Endothelial cell of umbilical vein (primary cell): ENCODE data around the gene FZR1. TPM values are rescaled to one million over a fixed set of nuclear protein-coding genes. Genes with fewer than 3 reads are reported as not detected.

Experiments
- BruUV-seq: library from RNA; stranded (reverse); fragments of 400-500 nt; replicated peaks from 2 replicates; lab custom pipeline; 2021; lab: Mats Ljungman, UMichigan
- CTCF ChIA-PET: fragments of 300-600, 350-600 bp; sonication (Branson Sonifier 250); formaldehyde crosslinking; loops from one replicate; lab custom pipeline; 2021; ENCODE audit warnings: antibody characterized with exemption, inconsistent platforms; lab: Charles Lee
- POLR2A ChIA-PET: fragments of 300-600, 350-600 bp; sonication (Branson Sonifier 250); formaldehyde crosslinking; loops from one replicate; lab custom pipeline; 2021; ENCODE audit warnings: antibody characterized with exemption, inconsistent platforms; lab: Charles Lee
- DNase-seq: peaks from one replicate; pipeline ENCODE4 v3.0.0-alpha.2; 2011; ENCODE audit warnings: low read depth, low spot score
- FAIRE-seq: peaks from 2 replicates; lab custom pipeline; 2011; peaks lifted over from hg19 to GRCh38; lab: Jason Lieb, UNC
- H2AFZ ChIP-seq: 2 replicates; pipeline ENCODE4 v1.6.0; 2012; ENCODE audit warnings: low read depth, low read length, control low read depth, inconsistent platforms
- H3K27ac ChIP-seq: 2 replicates; pipeline ENCODE4 v1.5.1; 2011; ENCODE audit warnings: low read depth, mild to moderate bottlenecking, control low read depth, low read length, moderate library complexity; ENCODE audit not compliant: insufficient read depth
- H3K27me3 ChIP-seq, 2 experiments: 2 replicates each; pipeline versions ENCODE4 v1.6.0 to v1.6.1; 2011; ENCODE audit warnings: low read length in 2 of 2, mixed read lengths in 1 of 2; ENCODE audit not compliant: control insufficient read depth in 2 of 2, insufficient read depth in 2 of 2
- H3K36me3 ChIP-seq, 2 experiments: 2 replicates in 1 of 2; 3 replicates in 1 of 2; pipeline ENCODE4 v1.5.1; 2011; ENCODE audit warnings: low read length in 2 of 2, mild to moderate bottlenecking in 1 of 2, moderate library complexity in 1 of 2; ENCODE audit not compliant: control insufficient read depth in 2 of 2, insufficient read depth in 2 of 2; ENCODE audit errors: extremely low read depth in 1 of 2
- H3K4me1 ChIP-seq: 3 replicates; pipeline ENCODE4 v1.5.1; 2011; ENCODE audit warnings: mild to moderate bottlenecking, low read length; ENCODE audit not compliant: control insufficient read depth, insufficient read depth; ENCODE audit errors: extremely low read depth
- H3K4me2 ChIP-seq: 2 replicates; pipeline ENCODE4 v1.6.1; 2011; ENCODE audit warnings: low read length, control low read depth, mixed read lengths; ENCODE audit not compliant: insufficient read depth
- H3K4me3 ChIP-seq, 3 experiments: fragments of 200-600 bp in 1 of 3; sonication (generic), shearing (Covaris generic) in 1 of 3; replicated peaks in 1 of 3; 2 replicates each; pipeline ENCODE4 v1.5.1; 2011 to 2016; ENCODE audit warnings: control low read depth in 3 of 3, low read length in 3 of 3, mild to moderate bottlenecking in 2 of 3, inconsistent platforms in 1 of 3, low read depth in 1 of 3, moderate library complexity in 1 of 3; ENCODE audit not compliant: insufficient read depth in 1 of 3
- H3K79me2 ChIP-seq: 2 replicates; pipeline ENCODE4 v1.6.0; 2012; ENCODE audit warnings: low read length, inconsistent platforms; ENCODE audit not compliant: control insufficient read depth, insufficient read depth
- H3K9ac ChIP-seq: replicated peaks from 2 replicates; pipeline ENCODE3; 2011; ENCODE audit warnings: low read length, control low read depth; ENCODE audit not compliant: insufficient read depth; ENCODE audit errors: extremely low read depth
- H3K9me1 ChIP-seq: replicated peaks from 3 replicates; pipeline ENCODE4 v1.6.0; 2011; ENCODE audit warnings: mild to moderate bottlenecking, low read length; ENCODE audit not compliant: control insufficient read depth, insufficient read depth; ENCODE audit errors: extremely low read depth
- H3K9me3 ChIP-seq: replicated peaks from 2 replicates; pipeline ENCODE4 v1.5.1; 2012; ENCODE audit warnings: low read length, inconsistent platforms; ENCODE audit not compliant: control insufficient read depth, insufficient read depth
- H4K20me1 ChIP-seq: replicated peaks from 2 replicates; pipeline ENCODE3; 2011; ENCODE audit warnings: mild to moderate bottlenecking, low read length; ENCODE audit not compliant: control insufficient read depth, insufficient read depth; ENCODE audit errors: extremely low read depth
- EZH2 ChIP-seq: IDR thresholded peaks from 2 replicates; pipeline ENCODE4 v1.6.1; 2012; ENCODE audit warnings: borderline replicate concordance, low read depth, mild to moderate bottlenecking, moderate library complexity, low read length, inconsistent platforms; ENCODE audit not compliant: severe bottlenecking
- FOS ChIP-seq: IDR thresholded peaks from 2 replicates; pipeline ENCODE4 v1.6.1; 2011; ENCODE audit warnings: mild to moderate bottlenecking, low read length, moderate library complexity, borderline replicate concordance; ENCODE audit not compliant: insufficient read depth
- GATA2 ChIP-seq: IDR thresholded peaks from 2 replicates; pipeline ENCODE4 v1.7.0; 2011; ENCODE audit warnings: low read depth, mild to moderate bottlenecking, moderate library complexity, mixed read lengths, low read length; ENCODE audit not compliant: insufficient read length, insufficient read depth
- JUN ChIP-seq: IDR thresholded peaks from 2 replicates; pipeline ENCODE4 v1.6.1; 2011; ENCODE audit warnings: borderline replicate concordance, low read depth; ENCODE audit not compliant: insufficient read length, insufficient read depth
- MYC ChIP-seq: IDR thresholded peaks from one replicate; pipeline ENCODE4 v1.6.1; 2011; ENCODE audit warnings: mild to moderate bottlenecking, low read depth, low read length
- POLR2A ChIP-seq: IDR thresholded peaks from 2 replicates; pipeline ENCODE4 v1.6.1; 2012; ENCODE audit warnings: low read depth, mild to moderate bottlenecking, control low read depth, low read length
- POLR2AphosphoS5 ChIP-seq: IDR thresholded peaks from 2 replicates; pipeline ENCODE4 v1.6.1; 2012; ENCODE audit warnings: low read depth, mild to moderate bottlenecking, control low read depth, low read length, moderate library complexity; ENCODE audit not compliant: insufficient read depth
- dilution Hi-C: fragments of 300-500 bp; cut with MboI; formaldehyde crosslinking; loops from one replicate; pipeline ENCODE4 v1.15.0; 2019; ENCODE audit warnings: low sequenced_read_pairs; ENCODE audit not compliant: extremely low pct_ligation_motif_present
- intact Hi-C: fragments of 100-400 bp; cut with micrococcal nuclease; formaldehyde crosslinking; loops from one replicate; pipeline ENCODE4 v1.10.0; 2022
- polyA plus RNA-seq, 4 experiments: library from polyadenylated mRNA; depleted of rRNA in 3 of 4; stranded (reverse) in 3 of 4; unstranded in 1 of 4; fragments of >200 nt; gene quantifications; 2 replicates each; pipeline versions ENCODE4 v1.2.1 to v1.2.3, GENCODE V29; 2011 to 2012; ENCODE audit warnings: missing spikeins in 1 of 4
- total RNA-seq: library from RNA; stranded (reverse); gene quantifications from 2 replicates; pipeline ENCODE4 v1.2.3, GENCODE V29; 2021
- TF ChIP-seq, protein P1 (sequence below), 2 donors: IDR thresholded peaks; 1 replicate in 1 of 2; 2 replicates in 1 of 2; pipeline ENCODE4 v1.5.1; 2011; ENCODE audit warnings: low read length in 2 of 2, mild to moderate bottlenecking in 2 of 2, moderate library complexity in 2 of 2, control low read depth in 1 of 2, inconsistent platforms in 1 of 2, low read depth in 1 of 2; ENCODE audit not compliant: insufficient read depth in 1 of 2; ENCODE audit errors: extremely low read depth in 1 of 2
- TF ChIP-seq, protein P2 (sequence below): IDR thresholded peaks from 2 replicates; pipeline ENCODE4 v1.6.1; 2011; ENCODE audit not compliant: insufficient read depth, insufficient read length

The FZR1 gene
- total and polyA plus RNA-seq, 2 donors (not counting 3 experiments of a cell fraction or from before 2014, with no cell fraction given) = 35.9 to 60.4 TPM

DNA sequence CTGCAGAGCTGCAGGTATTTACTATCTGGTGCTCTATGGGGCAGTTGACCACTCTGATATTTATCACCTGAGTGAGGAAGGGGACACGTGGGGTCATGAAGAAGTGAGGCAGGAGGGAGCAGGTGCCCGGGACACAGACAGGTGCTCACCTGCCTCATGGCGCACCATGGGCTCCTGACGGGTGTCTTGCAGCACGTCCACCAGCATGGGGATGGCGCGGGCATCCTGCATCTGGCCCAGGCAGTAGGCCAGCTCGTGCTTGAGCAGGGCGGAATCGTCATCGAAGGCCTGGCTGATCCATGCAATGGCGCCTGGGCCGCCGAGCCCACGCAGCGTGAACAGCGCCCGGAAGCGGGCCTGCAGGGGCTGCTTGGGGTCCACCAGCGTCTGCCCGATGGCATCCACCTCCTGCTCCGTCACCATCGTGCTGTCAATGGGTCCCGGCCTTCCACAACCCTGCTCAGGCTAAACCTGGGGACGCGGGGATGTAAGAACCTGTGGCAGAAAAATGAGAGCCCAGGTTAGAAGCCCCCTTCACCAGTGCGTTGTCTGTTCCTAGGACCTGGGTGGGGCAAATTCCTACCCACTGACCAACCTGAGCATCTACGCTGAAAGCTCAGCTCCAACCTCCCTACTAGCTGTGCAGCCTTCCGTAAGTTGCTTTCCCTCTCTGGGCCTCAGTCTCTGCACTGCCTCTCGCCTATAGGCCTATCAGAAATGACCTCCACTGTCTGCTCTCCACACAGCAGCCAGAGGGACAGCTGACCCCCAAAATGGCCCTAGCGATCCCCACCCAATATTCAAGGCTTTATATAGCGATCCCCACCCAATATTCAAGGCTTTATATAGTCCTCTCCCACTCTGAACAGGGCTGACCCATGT, 9.5 kb upstream of the FZR1 start:
- no peak overlapping the region for H3K4me3 ChIP-seq
- no peak overlapping the region for H3K9ac ChIP-seq
- no peaks in the 10 kb centered on the region for H3K27me3 ChIP-seq
- no peaks in the 10 kb centered on the region for H3K9me3 ChIP-seq
- ChIA-PET POLR2A (no interaction called here), CTCF (no interaction called here)
- peaks cover 28% of the 10 kb centered on the region for H3K79me2 ChIP-seq
- FAIRE-seq = no peak
- no peak for TF ChIP-seq POLR2A
- no peak overlapping the region for H3K27ac ChIP-seq
- intact Hi-C loops = no loop called here
- H3K9me1 ChIP-seq = no peaks in the 10 kb centered on the region
- peaks cover 5% of the 10 kb centered on the region for H3K4me1 ChIP-seq
- H3K36me3 ChIP-seq = peaks cover 0 to 18% of the 10 kb centered on the region in 2 experiments
- H4K20me1 ChIP-seq = no peaks in the 10 kb centered on the region
- BruUV-seq = no TSS peak
- no peak overlapping the region for H3K4me2 ChIP-seq
- no peak for DNase-seq
- dilution Hi-C loops = no loop called here
- no peak overlapping the region for H2AFZ ChIP-seq

DNA sequence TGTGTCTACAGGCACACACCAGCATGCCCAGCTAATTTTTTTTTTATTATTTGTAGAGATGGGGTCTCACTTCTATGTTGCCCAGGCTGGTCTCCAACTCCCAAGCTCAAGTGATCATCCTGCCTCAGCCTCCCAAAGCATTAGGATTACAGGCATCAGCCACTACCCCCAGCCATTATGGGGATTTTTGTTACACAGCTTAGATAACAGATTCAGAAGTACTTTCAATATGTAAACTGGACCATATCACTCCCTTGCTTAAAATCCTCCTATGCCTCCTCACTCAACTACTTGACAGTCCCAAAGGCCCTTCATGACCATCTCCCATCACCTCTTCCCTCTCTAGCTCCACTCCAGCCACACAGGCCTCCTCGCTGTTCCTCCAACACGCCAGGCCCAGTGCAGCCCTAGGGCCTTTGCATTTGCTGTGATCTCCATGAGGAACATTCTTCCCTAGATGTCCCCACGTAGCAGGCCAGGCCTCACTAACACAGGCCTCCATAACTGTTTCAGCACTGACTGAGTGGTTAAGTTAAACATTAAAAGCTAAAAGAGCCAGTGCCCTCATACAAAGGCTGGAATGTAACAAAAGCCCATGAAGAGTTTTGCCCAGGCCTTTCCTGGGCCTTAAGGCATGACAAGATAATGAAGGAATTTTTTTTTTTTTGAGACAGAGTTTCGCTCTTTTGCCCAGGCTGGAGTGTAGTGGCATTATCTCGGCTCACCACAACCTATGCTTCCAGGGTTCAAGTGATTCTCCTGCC, 8.2 kb upstream of the FZR1 start:
- TF ChIP-seq POLR2A (no peak), GATA2 (no peak), FOS (no peak), MYC (no peak), POLR2AphosphoS5 (no peak), EZH2 (no peak), JUN (no peak)
- TF ChIP-seq, protein P1, sequence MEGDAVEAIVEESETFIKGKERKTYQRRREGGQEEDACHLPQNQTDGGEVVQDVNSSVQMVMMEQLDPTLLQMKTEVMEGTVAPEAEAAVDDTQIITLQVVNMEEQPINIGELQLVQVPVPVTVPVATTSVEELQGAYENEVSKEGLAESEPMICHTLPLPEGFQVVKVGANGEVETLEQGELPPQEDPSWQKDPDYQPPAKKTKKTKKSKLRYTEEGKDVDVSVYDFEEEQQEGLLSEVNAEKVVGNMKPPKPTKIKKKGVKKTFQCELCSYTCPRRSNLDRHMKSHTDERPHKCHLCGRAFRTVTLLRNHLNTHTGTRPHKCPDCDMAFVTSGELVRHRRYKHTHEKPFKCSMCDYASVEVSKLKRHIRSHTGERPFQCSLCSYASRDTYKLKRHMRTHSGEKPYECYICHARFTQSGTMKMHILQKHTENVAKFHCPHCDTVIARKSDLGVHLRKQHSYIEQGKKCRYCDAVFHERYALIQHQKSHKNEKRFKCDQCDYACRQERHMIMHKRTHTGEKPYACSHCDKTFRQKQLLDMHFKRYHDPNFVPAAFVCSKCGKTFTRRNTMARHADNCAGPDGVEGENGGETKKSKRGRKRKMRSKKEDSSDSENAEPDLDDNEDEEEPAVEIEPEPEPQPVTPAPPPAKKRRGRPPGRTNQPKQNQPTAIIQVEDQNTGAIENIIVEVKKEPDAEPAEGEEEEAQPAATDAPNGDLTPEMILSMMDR (IDR thresholded peaks at IDR 0.05; ENCODE audit: extremely low read depth in 1 of 2, insufficient read depth in 1 of 2, low read depth in 1 of 2, low read length in 2 of 2) = no peak
- TF ChIP-seq, protein P2, sequence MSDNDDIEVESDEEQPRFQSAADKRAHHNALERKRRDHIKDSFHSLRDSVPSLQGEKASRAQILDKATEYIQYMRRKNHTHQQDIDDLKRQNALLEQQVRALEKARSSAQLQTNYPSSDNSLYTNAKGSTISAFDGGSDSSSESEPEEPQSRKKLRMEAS = no peak
- Histone ChIP-seq H3K4me3 (no peak overlapping the region), H3K9ac (no peak overlapping the region), H3K79me2 (peaks cover 28% of the 10 kb centered on the region), H3K4me1 (peaks cover 5% of the 10 kb centered on the region), H4K20me1 (no peaks in the 10 kb centered on the region), H3K27me3 (no peaks in the 10 kb centered on the region), H3K27ac (no peak overlapping the region), H3K9me1 (no peaks in the 10 kb centered on the region), H2AFZ (no peak overlapping the region), H3K9me3 (no peaks in the 10 kb centered on the region), H3K4me2 (no peak overlapping the region), H3K36me3 (peaks cover 0 to 13% of the 10 kb centered on the region in 2 experiments)
- ChIA-PET POLR2A (no interaction called here), CTCF (interaction anchor here (1.3 kb wide), 1 partner anchor 13 kb away, joined by 5 read pairs; no protein-coding TSS in a partner anchor)
- FAIRE-seq = no peak
- intact Hi-C loops (no loop called here), dilution Hi-C loops (no loop called here)
- DNase-seq = no peak
- no TSS peak for BruUV-seq
